Measurements from ENCODE around the gene FREM1. TPM values are rescaled to one million over a fixed set of nuclear protein-coding genes. Genes with fewer than 3 reads are reported as not detected.

The FREM1 gene
- total RNA-seq, 2 experiments from 2014 or later: not detected

- no peak for TF ChIP-seq EZH2phosphoT487 (IDR thresholded peaks at IDR 0.05; ENCODE audit: borderline replicate concordance, low read depth, low read length)
- no peak for TF ChIP-seq CTCF (conservative IDR thresholded peaks at IDR 0.05; ENCODE audit: low read length)
- BruUV-seq (replicated peaks): no TSS peak
- POLR2A ChIA-PET: interaction anchor here (0.7 kb wide), 1 partner anchor 240 kb away, joined by 6 read pairs; no protein-coding TSS in a partner anchor
These were observed 131.7 kb downstream of the FREM1 start for GRCh38 chr9:14778565-14778964.

GRCh38 chr9:14775917-14776316 lies 134.3 kb downstream of the FREM1 start:
- BruUV-seq (replicated peaks): no TSS peak
- H3K27ac ChIP-seq (ENCODE audit: low read depth, low read length, poor library complexity, severe bottlenecking): no peak overlapping the region
- TF ChIP-seq CTCF (conservative IDR thresholded peaks at IDR 0.05; ENCODE audit: low read length): no peak
- no peak for TF ChIP-seq EZH2phosphoT487 (IDR thresholded peaks at IDR 0.05; ENCODE audit: borderline replicate concordance, low read depth, low read length)
- no peaks in the 10 kb centered on the region for H3K4me1 ChIP-seq (ENCODE audit: insufficient read depth, low read length, poor library complexity, severe bottlenecking)
- H3K9me2 ChIP-seq (ENCODE audit: insufficient read depth, low read length): no peaks in the 10 kb centered on the region
- POLR2A ChIA-PET: no interaction called here
- no peaks in the 10 kb centered on the region for H3K9me3 ChIP-seq (ENCODE audit: low read length)
- H3K4me3 ChIP-seq (ENCODE audit: low read depth, low read length, poor library complexity, severe bottlenecking): no peak overlapping the region
- H4K20me1 ChIP-seq (ENCODE audit: insufficient read depth, low read length): no peaks in the 10 kb centered on the region
- no peak for DNase-seq (ENCODE audit: low spot score)
- intact Hi-C loops (cut with micrococcal nuclease; ENCODE audit: unreplicated experiment): no loop called here
- no peaks in the 10 kb centered on the region for H3K79me2 ChIP-seq (ENCODE audit: insufficient read depth, low read depth, low read length)
- no peaks in the 10 kb centered on the region for H3K36me3 ChIP-seq (ENCODE audit: insufficient read depth, low read length)
- H3K4me2 ChIP-seq (ENCODE audit: low read length): no peak overlapping the region
- CTCF ChIA-PET (ENCODE audit: unreplicated experiment): no interaction called here
- H2AFZ ChIP-seq (ENCODE audit: low read length): no peak overlapping the region

More at GRCh38 chr9:14778565-14778964, 131.7 kb downstream of the FREM1 start:
- Histone ChIP-seq H2AFZ (ENCODE audit: low read length) (no peak overlapping the region), H4K20me1 (ENCODE audit: insufficient read depth, low read length) (no peaks in the 10 kb centered on the region), H3K36me3 (ENCODE audit: insufficient read depth, low read length) (no peaks in the 10 kb centered on the region), H3K9me3 (ENCODE audit: low read length) (no peaks in the 10 kb centered on the region), H3K4me1 (ENCODE audit: insufficient read depth, low read length, poor library complexity, severe bottlenecking) (no peaks in the 10 kb centered on the region), H3K9me2 (ENCODE audit: insufficient read depth, low read length) (no peaks in the 10 kb centered on the region), H3K27ac (ENCODE audit: low read depth, low read length, poor library complexity, severe bottlenecking) (no peak overlapping the region), H3K4me2 (ENCODE audit: low read length) (no peak overlapping the region), H3K79me2 (ENCODE audit: insufficient read depth, low read depth, low read length) (no peaks in the 10 kb centered on the region), H3K4me3 (ENCODE audit: low read depth, low read length, poor library complexity, severe bottlenecking) (no peak overlapping the region)
- intact Hi-C loops (cut with micrococcal nuclease; ENCODE audit: unreplicated experiment): no loop called here
- no peak for DNase-seq (ENCODE audit: low spot score)
- CTCF ChIA-PET (ENCODE audit: unreplicated experiment): interaction anchor here (0.6 kb wide), 1 partner anchor 12 kb away, joined by 3 read pairs; no protein-coding TSS in a partner anchor

GRCh38 chr9:14770592-14770991 lies 139.6 kb downstream of the FREM1 start:
- no peaks in the 10 kb centered on the region for H3K9me3 ChIP-seq (ENCODE audit: low read length)
- no peaks in the 10 kb centered on the region for H4K20me1 ChIP-seq (ENCODE audit: insufficient read depth, low read length)
- intact Hi-C loops (cut with micrococcal nuclease; ENCODE audit: unreplicated experiment): no loop called here
- no peak overlapping the region for H2AFZ ChIP-seq (ENCODE audit: low read length)
- DNase-seq (ENCODE audit: low spot score): no peak
- no peaks in the 10 kb centered on the region for H3K79me2 ChIP-seq (ENCODE audit: insufficient read depth, low read depth, low read length)
- ChIA-PET CTCF (ENCODE audit: unreplicated experiment) (no interaction called here), POLR2A (interaction anchor here (0.9 kb wide), 1 partner anchor 36 kb away, joined by 3 read pairs; no protein-coding TSS in a partner anchor)
- H3K36me3 ChIP-seq (ENCODE audit: insufficient read depth, low read length): no peaks in the 10 kb centered on the region
- H3K9me2 ChIP-seq (ENCODE audit: insufficient read depth, low read length): no peaks in the 10 kb centered on the region
- no peak for TF ChIP-seq CTCF (conservative IDR thresholded peaks at IDR 0.05; ENCODE audit: low read length)
- TF ChIP-seq EZH2phosphoT487 (IDR thresholded peaks at IDR 0.05; ENCODE audit: borderline replicate concordance, low read depth, low read length): no peak
- H3K4me3 ChIP-seq (ENCODE audit: low read depth, low read length, poor library complexity, severe bottlenecking): no peak overlapping the region
- BruUV-seq (replicated peaks): no TSS peak
- no peak overlapping the region for H3K4me2 ChIP-seq (ENCODE audit: low read length)
- no peaks in the 10 kb centered on the region for H3K4me1 ChIP-seq (ENCODE audit: insufficient read depth, low read length, poor library complexity, severe bottlenecking)
- H3K27ac ChIP-seq (ENCODE audit: low read depth, low read length, poor library complexity, severe bottlenecking): no peak overlapping the region

Data from OCI-LY7 (cell line).